Neural progenitor cell (in vitro differentiated cells): Measurements from ENCODE around the gene ZNF189.

Experiments
- CTCF ChIP-seq: fragments of 200-600 bp; sonication (generic); IDR thresholded peaks from 2 replicates; pipeline ENCODE4 v1.5.1; 2017; ENCODE audit warnings: antibody characterized with exemption, mild to moderate bottlenecking
- EZH2phosphoT487 ChIP-seq: fragments of 200-600 bp; sonication (generic); IDR thresholded peaks from 2 replicates; pipeline ENCODE4 v1.6.1; 2017; ENCODE audit warnings: antibody characterized with exemption

GRCh38 chr9:101409079-101409477 is 10.4 kb downstream of the ZNF189 start:
- no peak for TF ChIP-seq CTCF
- no peak for TF ChIP-seq EZH2phosphoT487
